Stimulated activated CD4-positive, alpha-beta T cell treated with anti-CD3 and anti-CD28 coated beads, Interleukin-2, amount 100 ng/mL, for 24 hours (primary cell): ENCODE results near the gene TNN.
A peak's percentile ranks its signal among the peaks of the same experiment; 100 is the strongest.

Experiments used
- DNase-seq, 2 donors: peaks; one replicate each; pipeline ENCODE4 v3.0.0-alpha.2; 2020

Gene TNN

GRCh38 chr1:175116903-175117302, 49.3 kb downstream of the TNN start:
- no peak for DNase-seq

- no peak for DNase-seq
These were observed 51.0 kb downstream of the TNN start for GRCh38 chr1:175118375-175119367.

- no peak for DNase-seq
These were observed 52.9 kb downstream of the TNN start for GRCh38 chr1:175120511-175120910.

GRCh38 chr1:175124861-175125260, 57.2 kb downstream of the TNN start:
- DNase-seq = no peak

GRCh38 chr1:175126347-175126746, 58.7 kb downstream of the TNN start:
- no peak for DNase-seq

GRCh38 chr1:175127565-175127964, 59.9 kb downstream of the TNN start:
- no peak for DNase-seq

- no peak for DNase-seq
These were observed 60.9 kb downstream of the TNN start for GRCh38 chr1:175128523-175128922.

- DNase-seq = no peak
These were observed 61.5 kb downstream of the TNN start for GRCh38 chr1:175129182-175129581.

GRCh38 chr1:175129644-175129996, 62.0 kb downstream of the TNN start:
- DNase-seq = peak in 1 of 2 donors; percentile 11

- DNase-seq = peak in 1 of 2 donors; percentile 1
These were observed 62.5 kb downstream of the TNN start for GRCh38 chr1:175129997-175130648.

- no peak for DNase-seq
These were observed 63.0 kb downstream of the TNN start for GRCh38 chr1:175130649-175131045.

- DNase-seq = no peak
These were observed 63.5 kb downstream of the TNN start for GRCh38 chr1:175131095-175131494.

- DNase-seq = no peak
These were observed 64.8 kb downstream of the TNN start for GRCh38 chr1:175132436-175132835.

GRCh38 chr1:175133673-175134435, 66.2 kb downstream of the TNN start:
- no peak for DNase-seq

- DNase-seq = no peak
These were observed 66.9 kb downstream of the TNN start for GRCh38 chr1:175134500-175134899.

GRCh38 chr1:175136246-175136645, 68.6 kb downstream of the TNN start:
- no peak for DNase-seq

GRCh38 chr1:175137369-175137768, 69.7 kb downstream of the TNN start:
- DNase-seq = no peak

- no peak for DNase-seq
These were observed 70.9 kb downstream of the TNN start for GRCh38 chr1:175138579-175138978.

GRCh38 chr1:175145899-175146528, 78.4 kb downstream of the TNN start:
- no peak for DNase-seq

- DNase-seq = peak; percentile 77 to 82
These were observed 79.0 kb downstream of the TNN start for GRCh38 chr1:175146529-175147213.

- no peak for DNase-seq
These were observed 79.9 kb downstream of the TNN start for GRCh38 chr1:175147569-175147968.

- DNase-seq = no peak
These were observed 80.4 kb downstream of the TNN start for GRCh38 chr1:175148068-175148467.
